Stomach (tissue), 9 donors: ENCODE results near the gene SMNDC1. TPM values are rescaled to one million over a fixed set of nuclear protein-coding genes. Genes with fewer than 3 reads are reported as not detected.

Experiments used
- DNase-seq, 2 donors: peaks; one replicate each; pipeline versions ENCODE4 v3.0.0 to v3.0.0-alpha.2; 2013 to 2019
- H3K27ac ChIP-seq, 5 donors: fragments of 200-600 bp in 4 of 5; sonication (generic) in 4 of 5; one replicate each; pipeline ENCODE4 v1.5.1; 2013 to 2019; ENCODE audit warnings: mild to moderate bottlenecking in 1 of 5, moderate library complexity in 1 of 5
- H3K27me3 ChIP-seq, 3 donors: fragments of 200-600 bp; sonication (generic); one replicate each; pipeline ENCODE4 v1.5.1; 2017 to 2019; ENCODE audit warnings: mixed run types in 1 of 3
- H3K36me3 ChIP-seq, 4 donors: fragments of 200-600 bp; sonication (generic); 1 replicate in 3 of 4; 2 replicates in 1 of 4; pipeline ENCODE4 v1.5.1; 2016 to 2019
- H3K4me1 ChIP-seq, 4 donors: fragments of 200-600 bp; sonication (generic); one replicate each; pipeline ENCODE4 v1.5.1; 2016 to 2019
- H3K4me3 ChIP-seq, 4 donors: fragments of 200-600 bp; sonication (generic) in 3 of 4; one replicate each; pipeline ENCODE4 v1.5.1; 2016 to 2019; ENCODE audit warnings: mild to moderate bottlenecking in 1 of 4
- H3K9me3 ChIP-seq, 4 donors: fragments of 200-600 bp; sonication (generic); one replicate each; pipeline ENCODE4 v1.5.1; 2016 to 2019
- EP300 ChIP-seq: sonication (generic); formaldehyde crosslinking; IDR thresholded peaks from one replicate; pipeline ENCODE4 v1.6.1; 2017; ENCODE audit warnings: antibody characterized with exemption
- POLR2A ChIP-seq, 4 donors: fragments of 450-650 bp; IDR thresholded peaks; one replicate each; pipeline ENCODE4 v1.6.1; 2016; ENCODE audit warnings: antibody characterized with exemption in 4 of 4, control low read depth in 2 of 4, mild to moderate bottlenecking in 1 of 4, moderate library complexity in 1 of 4
- POLR2AphosphoS5 ChIP-seq, 3 donors: sonication (generic); formaldehyde crosslinking; IDR thresholded peaks; one replicate each; pipeline ENCODE4 v1.6.1; 2016; ENCODE audit warnings: antibody characterized with exemption in 3 of 3
- whole genome bisulfite sequencing, 5 donors: extraction: QIAGEN DNeasy Blood & Tissue Kit in 3 of 5; methylation state at CpG; one replicate each; pipeline versions ENCODE4 v1.1.5 to v1.1.7; 2013 to 2018; 5-methylcytosine and 5-hydroxymethylcytosine counted together
- intact Hi-C: fragments of 100-400 bp; cut with DNase I; formaldehyde crosslinking; loops from one replicate; pipeline ENCODE4 v1.15.1; 2023; ENCODE audit warnings: low total_unique reads
- polyA plus RNA-seq, 3 donors: library from polyadenylated mRNA; stranded (reverse); fragments of 200-250 nt; gene quantifications; one replicate each; pipeline ENCODE4 v1.2.3, GENCODE V29; 2013
- total RNA-seq, 5 donors: library from RNA; depleted of rRNA; stranded (reverse); fragments of >200 nt; gene quantifications; one replicate each; pipeline versions ENCODE4 v1.1.0 to v1.2.3, GENCODE V29; 2014 to 2016
- TF ChIP-seq, protein P1 (sequence below), 7 experiments: fragments of 450-650 bp in 4 of 7; fragments of 200-600 bp in 3 of 7; sonication (generic) in 3 of 7; IDR thresholded peaks; one replicate each; pipeline ENCODE4 v1.5.1; 2016 to 2019; ENCODE audit warnings: antibody characterized with exemption in 7 of 7, control low read depth in 2 of 7, mild to moderate bottlenecking in 1 of 7
- donor health status: healthy with polysubstance abuse.
- donor health status: Bipolar disorder and iron deficiency.
- donor health status: healthy.

Gene SMNDC1
- total and polyA plus RNA-seq, 8 donors, result 7.7 to 31.6 (median 15.2) TPM

DNA sequence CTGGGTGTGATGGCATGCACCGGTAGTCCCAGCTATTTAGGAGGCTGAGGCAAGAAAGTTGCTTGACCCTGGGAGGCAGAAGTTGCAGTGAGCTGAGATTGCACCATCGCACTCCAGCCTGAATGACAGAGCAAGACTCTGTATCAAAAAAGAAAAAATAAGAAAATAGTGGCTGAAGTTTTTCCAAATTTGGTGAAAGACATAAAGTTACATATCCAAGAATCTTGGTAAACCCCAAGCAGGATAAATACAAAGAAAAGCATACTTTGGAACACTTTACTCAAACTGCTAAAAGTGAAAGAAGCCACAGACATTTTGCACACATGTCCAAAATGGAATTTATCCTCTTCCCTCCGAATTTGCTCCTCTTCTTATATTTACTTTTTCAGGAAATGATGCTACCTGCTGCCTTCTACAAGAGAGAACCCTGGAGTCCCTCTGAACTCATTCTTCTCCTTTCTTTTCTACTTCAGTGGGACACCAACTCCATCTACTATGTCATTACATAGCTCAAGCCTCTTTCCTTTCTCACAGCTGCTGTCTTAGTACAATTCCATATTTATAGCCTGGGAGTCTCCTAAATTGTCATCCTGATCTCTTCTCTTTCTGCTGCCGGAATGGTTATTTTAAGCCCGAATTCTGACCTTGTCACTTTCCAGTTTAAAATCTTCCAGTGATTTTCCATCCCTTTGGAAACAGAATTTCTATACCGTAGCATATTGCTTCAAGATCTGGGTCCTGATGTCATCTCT, 17.3 kb upstream of the SMNDC1 start:
- Histone ChIP-seq H3K9me3 (peaks cover 0 to 20% (median 14%) of the 10 kb centered on the region in 4 donors), H3K27me3 (peaks cover 0 to 4% (median 0%) of the 10 kb centered on the region in 3 donors), H3K36me3 (no peaks in the 10 kb centered on the region), H3K4me3 (no peak overlapping the region), H3K27ac (no peak overlapping the region), H3K4me1 (peaks cover 0 to 7% (median 0%) of the 10 kb centered on the region in 4 donors)
- TF ChIP-seq EP300 (no peak), POLR2A (IDR thresholded peaks at IDR 0.05) (no peak), POLR2AphosphoS5 (IDR thresholded peaks at IDR 0.05) (no peak)
- TF ChIP-seq, protein P1, sequence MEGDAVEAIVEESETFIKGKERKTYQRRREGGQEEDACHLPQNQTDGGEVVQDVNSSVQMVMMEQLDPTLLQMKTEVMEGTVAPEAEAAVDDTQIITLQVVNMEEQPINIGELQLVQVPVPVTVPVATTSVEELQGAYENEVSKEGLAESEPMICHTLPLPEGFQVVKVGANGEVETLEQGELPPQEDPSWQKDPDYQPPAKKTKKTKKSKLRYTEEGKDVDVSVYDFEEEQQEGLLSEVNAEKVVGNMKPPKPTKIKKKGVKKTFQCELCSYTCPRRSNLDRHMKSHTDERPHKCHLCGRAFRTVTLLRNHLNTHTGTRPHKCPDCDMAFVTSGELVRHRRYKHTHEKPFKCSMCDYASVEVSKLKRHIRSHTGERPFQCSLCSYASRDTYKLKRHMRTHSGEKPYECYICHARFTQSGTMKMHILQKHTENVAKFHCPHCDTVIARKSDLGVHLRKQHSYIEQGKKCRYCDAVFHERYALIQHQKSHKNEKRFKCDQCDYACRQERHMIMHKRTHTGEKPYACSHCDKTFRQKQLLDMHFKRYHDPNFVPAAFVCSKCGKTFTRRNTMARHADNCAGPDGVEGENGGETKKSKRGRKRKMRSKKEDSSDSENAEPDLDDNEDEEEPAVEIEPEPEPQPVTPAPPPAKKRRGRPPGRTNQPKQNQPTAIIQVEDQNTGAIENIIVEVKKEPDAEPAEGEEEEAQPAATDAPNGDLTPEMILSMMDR (IDR thresholded peaks at IDR 0.05), result no peak
- DNase-seq, result no peak
- 88 to 94% (median 90%) methylated on average over 6 of the region's 6 CpGs for WGBS, 5 donors
- intact Hi-C loops, result no loop called here

DNA sequence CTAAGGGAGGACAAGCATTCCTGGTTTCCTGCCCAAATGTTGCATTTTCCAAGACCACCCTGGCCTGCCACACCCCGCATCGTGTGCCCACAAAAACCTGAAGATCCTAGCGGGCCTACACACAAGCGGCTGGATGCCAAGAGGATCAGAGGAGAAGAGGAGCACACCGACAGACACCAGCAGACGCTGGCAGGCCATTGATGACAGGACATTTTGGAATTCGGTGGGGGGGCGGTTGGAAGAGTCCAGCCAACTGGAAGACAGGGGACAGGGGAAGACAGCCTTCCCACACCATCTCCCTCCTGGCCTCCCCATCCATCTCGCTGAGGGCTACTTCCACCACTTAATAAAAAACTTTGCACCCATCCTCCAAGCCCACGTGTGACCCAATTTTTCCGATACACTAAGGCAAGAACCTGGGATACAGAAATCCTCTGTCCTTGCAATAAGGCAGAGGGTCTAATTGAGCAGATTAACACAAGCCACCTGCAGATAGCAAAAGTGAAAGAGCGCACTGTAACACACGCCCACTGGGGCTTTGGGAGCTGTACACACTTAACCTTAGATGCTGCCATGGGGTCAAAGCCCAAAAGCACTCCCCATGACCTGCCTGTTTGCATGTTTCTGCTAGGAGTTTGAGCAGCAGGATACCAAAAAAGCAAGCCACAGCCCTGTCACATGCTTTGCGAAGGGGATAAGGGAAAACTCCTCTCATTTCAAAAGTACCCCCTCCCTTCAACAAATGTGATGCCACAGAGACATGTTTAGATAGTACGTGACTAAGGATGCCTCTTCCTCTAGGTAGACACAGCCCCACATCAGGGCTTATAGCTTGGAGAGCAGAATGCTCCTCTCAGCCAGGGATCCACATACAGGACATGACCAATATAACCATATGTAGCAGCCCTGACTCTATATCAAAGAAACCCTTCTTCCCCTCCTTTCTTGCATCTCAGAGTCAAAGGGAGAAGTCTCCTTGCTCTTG, 13.4 kb upstream of the SMNDC1 start:
- H3K27ac ChIP-seq, result no peak overlapping the region
- peaks cover 0 to 20% (median 14%) of the 10 kb centered on the region in 4 donors for H3K9me3 ChIP-seq
- no peaks in the 10 kb centered on the region for H3K36me3 ChIP-seq
- intact Hi-C loops, result no loop called here
- 87 to 90% (median 89%) methylated on average over 15 of the region's 15 CpGs for WGBS, 5 donors
- H3K4me1 ChIP-seq, result peaks cover 0 to under 1% (median 0%) of the 10 kb centered on the region in 4 donors
- H3K4me3 ChIP-seq, result no peak overlapping the region
- no peak for TF ChIP-seq POLR2A (IDR thresholded peaks at IDR 0.05)
- TF ChIP-seq POLR2AphosphoS5 (IDR thresholded peaks at IDR 0.05), result no peak
- TF ChIP-seq, protein P1 (IDR thresholded peaks at IDR 0.05), result no peak
- TF ChIP-seq EP300, result no peak
- DNase-seq, result no peak
- peaks cover 0 to 4% (median 0%) of the 10 kb centered on the region in 3 donors for H3K27me3 ChIP-seq

DNA sequence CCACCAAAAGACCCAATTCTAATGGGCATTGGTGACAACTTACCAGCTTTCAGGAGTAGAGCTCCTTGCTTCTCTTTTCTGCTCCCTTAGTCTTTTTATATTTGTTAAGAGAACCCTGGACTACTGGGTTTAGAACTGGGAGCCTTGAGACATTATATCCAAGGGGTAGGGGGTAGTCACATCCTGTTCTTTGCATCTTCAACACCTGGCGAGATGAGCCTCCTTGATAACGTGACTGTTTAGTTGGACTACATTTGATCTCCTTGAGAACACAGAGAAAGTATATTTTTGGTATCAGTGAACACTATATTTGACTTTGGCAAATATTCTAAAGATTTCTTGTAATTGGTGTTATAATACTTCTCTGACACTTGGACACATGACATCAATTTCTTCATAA, 9.0 kb upstream of the SMNDC1 start:
- H3K27me3 ChIP-seq, result peaks cover 0 to 4% (median 0%) of the 10 kb centered on the region in 3 donors
- H3K9me3 ChIP-seq, result no peaks in the 10 kb centered on the region
- H3K4me3 ChIP-seq, result no peak overlapping the region
- WGBS, 5 donors, result 36 to 63% (median 53%) methylated on average over 2 of the region's 2 CpGs
- DNase-seq, result no peak
- TF ChIP-seq EP300, result no peak
- no peak for TF ChIP-seq POLR2A (IDR thresholded peaks at IDR 0.05)
- TF ChIP-seq POLR2AphosphoS5 (IDR thresholded peaks at IDR 0.05), result no peak
- TF ChIP-seq, protein P1 (IDR thresholded peaks at IDR 0.05), result no peak
- no peaks in the 10 kb centered on the region for H3K36me3 ChIP-seq
- H3K27ac ChIP-seq, result no peak overlapping the region
- peaks cover 0 to 12% (median 0%) of the 10 kb centered on the region in 4 donors for H3K4me1 ChIP-seq
- intact Hi-C loops, result loop anchor here (5.0 kb wide), 1 partner anchor 234 kb away; no protein-coding TSS in a partner anchor

DNA sequence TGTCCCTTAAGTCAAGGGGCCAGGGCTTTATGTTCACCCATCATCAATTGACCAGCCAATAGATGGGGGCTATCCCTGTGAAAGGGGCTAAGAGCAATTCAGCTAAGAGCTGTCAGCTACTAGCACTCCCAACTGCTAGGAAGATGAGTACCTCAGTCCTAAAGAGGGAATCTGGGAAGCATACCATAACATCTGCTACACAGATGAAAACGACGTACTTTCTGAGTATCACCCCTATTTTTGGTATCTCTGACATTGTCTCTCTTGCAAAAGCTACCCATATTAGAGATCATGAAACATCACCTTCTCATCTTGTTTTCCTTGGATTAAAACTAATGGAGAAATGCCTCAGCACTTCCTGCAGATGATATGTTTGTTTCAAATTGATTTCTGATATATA, 7.5 kb upstream of the SMNDC1 start:
- Histone ChIP-seq H3K36me3 (no peaks in the 10 kb centered on the region), H3K4me1 (peaks cover 0 to 12% (median 0%) of the 10 kb centered on the region in 4 donors), H3K4me3 (no peak overlapping the region), H3K27ac (no peak overlapping the region), H3K9me3 (no peaks in the 10 kb centered on the region), H3K27me3 (no peaks in the 10 kb centered on the region)
- intact Hi-C loops, result loop anchor here (5.0 kb wide), 1 partner anchor 235 kb away; no protein-coding TSS in a partner anchor
- TF ChIP-seq POLR2AphosphoS5 (IDR thresholded peaks at IDR 0.05) (no peak), POLR2A (IDR thresholded peaks at IDR 0.05) (no peak), EP300 (no peak)
- TF ChIP-seq, protein P1 (IDR thresholded peaks at IDR 0.05), result no peak
- no peak for DNase-seq
- WGBS, 5 donors, result 61 to 88% (median 82%) methylated on average over 2 of the region's 2 CpGs
